CD14-positive monocyte (primary cell): Measurements from ENCODE around the gene CRIM1. TPM values are rescaled to one million over a fixed set of nuclear protein-coding genes. Genes with fewer than 3 reads are reported as not detected.
A peak's percentile ranks its signal among the peaks of the same experiment; 100 is the strongest.

Experiments used
- DNase-seq, 3 donors: peaks; one replicate each; pipeline ENCODE4 v3.0.0-alpha.2; 2011 to 2022
- H2AFZ ChIP-seq: 2 replicates; pipeline ENCODE4 v1.6.0; 2012; ENCODE audit warnings: mild to moderate bottlenecking, low read depth, low read length, inconsistent platforms; ENCODE audit not compliant: insufficient read depth, poor library complexity, severe bottlenecking
- H3K27ac ChIP-seq, 2 donors: 1 replicate in 1 of 2; 2 replicates in 1 of 2; pipeline ENCODE4 v1.5.1; 2012 to 2013; ENCODE audit warnings: low read length in 2 of 2, control low read depth in 1 of 2, inconsistent platforms in 1 of 2, low read depth in 1 of 2, mild to moderate bottlenecking in 1 of 2
- H3K27me3 ChIP-seq, 2 donors: one replicate each; pipeline versions ENCODE4 v1.6.0 to v1.6.1; 2011 to 2013; ENCODE audit warnings: low read length in 2 of 2; ENCODE audit not compliant: control insufficient read depth in 2 of 2, insufficient read depth in 2 of 2
- H3K36me3 ChIP-seq, 2 donors: replicated peaks in 1 of 2; 1 replicate in 1 of 2; 2 replicates in 1 of 2; pipeline versions ENCODE4 v1.5.1 to v1.6.1; 2012 to 2013; ENCODE audit warnings: low read length in 2 of 2, control low read depth in 1 of 2, inconsistent platforms in 1 of 2, mild to moderate bottlenecking in 1 of 2; ENCODE audit not compliant: insufficient read depth in 2 of 2, control insufficient read depth in 1 of 2
- H3K4me1 ChIP-seq, 2 donors: 1 replicate in 1 of 2; 2 replicates in 1 of 2; pipeline versions ENCODE4 v1.5.1 to v1.6.1; 2012 to 2013; ENCODE audit warnings: low read length in 2 of 2, control low read depth in 1 of 2, inconsistent platforms in 1 of 2, mild to moderate bottlenecking in 1 of 2, moderate library complexity in 1 of 2; ENCODE audit not compliant: insufficient read depth in 2 of 2, control insufficient read depth in 1 of 2
- H3K4me2 ChIP-seq: replicated peaks from 2 replicates; pipeline ENCODE3; 2012; ENCODE audit warnings: low read length, moderate library complexity, mild to moderate bottlenecking; ENCODE audit not compliant: poor library complexity, severe bottlenecking; ENCODE audit errors: extremely low read depth
- H3K4me3 ChIP-seq, 3 experiments: fragments of 200-600 bp in 1 of 3; sonication (generic) in 1 of 3; replicated peaks in 1 of 3; 1 replicate in 2 of 3; 2 replicates in 1 of 3; pipeline ENCODE4 v1.5.1; 2011 to 2013; ENCODE audit warnings: low read length in 3 of 3, mild to moderate bottlenecking in 3 of 3, control low read depth in 2 of 3, low read depth in 2 of 3, inconsistent platforms in 1 of 3, moderate library complexity in 1 of 3
- H3K79me2 ChIP-seq: 2 replicates; pipeline ENCODE4 v1.6.0; 2012; ENCODE audit warnings: mild to moderate bottlenecking, control low read depth, inconsistent platforms, low read length, moderate library complexity; ENCODE audit not compliant: insufficient read depth
- H3K9ac ChIP-seq: 2 replicates; pipeline ENCODE4 v1.6.0; 2017; ENCODE audit warnings: low read length, mild to moderate bottlenecking; ENCODE audit not compliant: insufficient read depth, poor library complexity, severe bottlenecking
- H3K9me3 ChIP-seq, 2 donors: replicated peaks in 1 of 2; 1 replicate in 1 of 2; 2 replicates in 1 of 2; pipeline versions ENCODE4 v1.5.1 to v1.6.1; 2012 to 2013; ENCODE audit warnings: low read length in 2 of 2, control low read depth in 1 of 2; ENCODE audit not compliant: control insufficient read depth in 1 of 2, insufficient read depth in 1 of 2
- H4K20me1 ChIP-seq: 2 replicates; pipeline ENCODE4 v1.6.0; 2012; ENCODE audit warnings: mild to moderate bottlenecking, low read length, control low read depth, moderate library complexity; ENCODE audit not compliant: insufficient read depth
- H3K27ac Mint-ChIP-seq, 7 donors: one replicate each; pipeline ENCODE4 v1.8.0; 2020; ENCODE audit warnings: mild to moderate bottlenecking in 7 of 7, mixed read lengths in 7 of 7, moderate library complexity in 6 of 7, inconsistent platforms in 2 of 7
- H3K27me3 Mint-ChIP-seq, 3 donors: one replicate each; pipeline ENCODE4 v1.8.0; 2021 to 2022; ENCODE audit warnings: low read depth in 3 of 3, mild to moderate bottlenecking in 3 of 3, mixed read lengths in 3 of 3, moderate library complexity in 3 of 3, inconsistent platforms in 1 of 3
- H3K36me3 Mint-ChIP-seq, 2 donors: one replicate each; pipeline ENCODE4 v1.8.0; 2020; ENCODE audit warnings: mixed read lengths in 2 of 2, inconsistent platforms in 1 of 2, mild to moderate bottlenecking in 1 of 2
- H3K4me1 Mint-ChIP-seq: one replicate; pipeline ENCODE4 v1.8.0; 2020; ENCODE audit warnings: mild to moderate bottlenecking, mixed read lengths
- H3K4me3 Mint-ChIP-seq, 2 donors: one replicate each; pipeline ENCODE4 v1.8.0; 2020; ENCODE audit warnings: mild to moderate bottlenecking in 2 of 2, mixed read lengths in 2 of 2, moderate library complexity in 1 of 2
- H3K9me3 Mint-ChIP-seq, 7 donors: one replicate each; pipeline ENCODE4 v1.8.0; 2020 to 2022; ENCODE audit warnings: mixed read lengths in 7 of 7, mild to moderate bottlenecking in 6 of 7, moderate library complexity in 6 of 7, inconsistent platforms in 2 of 7
- CTCF ChIP-seq: fragments of 200-600 bp; IDR thresholded peaks from one replicate; pipeline ENCODE4 v1.8.0; 2022; ENCODE audit warnings: antibody characterized with exemption, mild to moderate bottlenecking
- WGBS: methylation state at CpG from one replicate; pipeline ENCODE4 v1.1.5; 2013; ENCODE audit warnings: missing lambda C conversion rate; ENCODE audit not compliant: insufficient coverage; 5-methylcytosine and 5-hydroxymethylcytosine counted together
- intact Hi-C, 2 donors: fragments of 100-400 bp; cut with micrococcal nuclease; formaldehyde crosslinking; loops; one replicate each; pipeline versions ENCODE4 v1.15.0 to v1.15.1; 2023
- polyA plus RNA-seq, 3 donors: library from polyadenylated mRNA; depleted of rRNA in 1 of 3; unstranded in 2 of 3; stranded (reverse) in 1 of 3; fragments of 300-500 nt in 2 of 3; fragments of >200 nt in 1 of 3; fragmentation: Illumina TruSeq in 2 of 3; gene quantifications; 1 replicate in 2 of 3; 2 replicates in 1 of 3; pipeline ENCODE4 v1.2.3, GENCODE V29; 2012 to 2021

CRIM1 gene
- polyA plus RNA-seq, 3 donors, result 0.08 to 0.27 TPM; not detected in 1

GRCh38 chr2:36515538-36515937, 160.0 kb downstream of the CRIM1 start:
- Mint-ChIP-seq H3K9me3 (no peaks in the 10 kb centered on the region), H3K27ac (no peak overlapping the region), H3K36me3 (peaks cover 0 to 11% of the 10 kb centered on the region in 2 donors), H3K4me1 (peaks cover 9% of the 10 kb centered on the region), H3K4me3 (no peak overlapping the region), H3K27me3 (peaks cover 0 to 2% (median 0%) of the 10 kb centered on the region in 3 donors)
- no peak for DNase-seq
- Histone ChIP-seq H2AFZ (no peak overlapping the region), H3K9ac (no peak overlapping the region), H3K27me3 (no peaks in the 10 kb centered on the region), H4K20me1 (no peaks in the 10 kb centered on the region), H3K36me3 (no peaks in the 10 kb centered on the region), H3K4me2 (no peak overlapping the region), H3K4me3 (no peak overlapping the region), H3K79me2 (no peaks in the 10 kb centered on the region), H3K4me1 (no peaks in the 10 kb centered on the region), H3K9me3 (no peaks in the 10 kb centered on the region), H3K27ac (no peak overlapping the region)
- intact Hi-C loops, result no loop called here
- 96% methylated on average over 5 of the region's 7 CpGs for WGBS
- TF ChIP-seq CTCF, result no peak

GRCh38 chr2:36516136-36516870, 160.7 kb downstream of the CRIM1 start:
- Mint-ChIP-seq H3K27me3 (peaks cover 0 to 2% (median 0%) of the 10 kb centered on the region in 3 donors), H3K36me3 (peaks cover 2 to 13% of the 10 kb centered on the region in 2 donors), H3K4me1 (peaks cover 12% of the 10 kb centered on the region), H3K9me3 (no peaks in the 10 kb centered on the region), H3K27ac (peak overlapping the region in 1 of 7 donors; percentile 40), H3K4me3 (no peak overlapping the region)
- Histone ChIP-seq H3K27ac (no peak overlapping the region), H3K4me2 (no peak overlapping the region), H3K79me2 (no peaks in the 10 kb centered on the region), H3K27me3 (no peaks in the 10 kb centered on the region), H3K4me3 (no peak overlapping the region), H3K4me1 (no peaks in the 10 kb centered on the region), H2AFZ (no peak overlapping the region), H3K36me3 (no peaks in the 10 kb centered on the region), H3K9ac (no peak overlapping the region), H4K20me1 (no peaks in the 10 kb centered on the region), H3K9me3 (no peaks in the 10 kb centered on the region)
- no peak for TF ChIP-seq CTCF
- 99% methylated on average over 6 of the region's 8 CpGs for WGBS
- DNase-seq, result no peak
- intact Hi-C loops, result no loop called here
